Cardiac fibroblast (primary cell): ENCODE measurements around the gene RABGGTB.
"Not testable (repeated sequence)": the region's sequence is repeated elsewhere in the genome, so short reads cannot be mapped to it uniquely, and the experiment has no call there.

Source experiments
- DNase-seq, 2 donors: peaks; one replicate each; pipeline versions ENCODE4 v3.0.0 to v3.0.0-alpha.2; 2010; ENCODE audit warnings: low read depth in 2 of 2
- H3K4me3 ChIP-seq, 2 donors: replicated peaks in 1 of 2; 1 replicate in 1 of 2; 2 replicates in 1 of 2; pipeline ENCODE4 v1.5.1; 2011; ENCODE audit warnings: low read depth in 2 of 2, low read length in 2 of 2, mild to moderate bottlenecking in 2 of 2, moderate library complexity in 1 of 2
- CTCF ChIP-seq: IDR thresholded peaks from one replicate; pipeline ENCODE4 v1.5.1; 2011; ENCODE audit warnings: low read depth, mild to moderate bottlenecking, low read length, inconsistent platforms

The RABGGTB gene

GRCh38 chr1:75768016-75768415 lies 18.0 kb upstream of the RABGGTB start:
- no peak overlapping the region for H3K4me3 ChIP-seq
- TF ChIP-seq CTCF = no peak
- peak in 1 of 2 donors; percentile 24 for DNase-seq

GRCh38 chr1:75770761-75771160 lies 15.3 kb upstream of the RABGGTB start:
- no peak for DNase-seq
- no peak for TF ChIP-seq CTCF
- H3K4me3 ChIP-seq = no peak overlapping the region

- TF ChIP-seq CTCF = no peak
- peak in 1 of 2 donors; percentile 15 for DNase-seq
- H3K4me3 ChIP-seq = no peak overlapping the region
Measured at GRCh38 chr1:75771978-75772377, 14.1 kb upstream of the RABGGTB start.

- DNase-seq, H3K4me3 ChIP-seq: not testable (repeated sequence)
Measured at GRCh38 chr1:75777812-75778211, 8.2 kb upstream of the RABGGTB start.

- H3K4me3 ChIP-seq, DNase-seq: not testable (repeated sequence)
Measured at GRCh38 chr1:75778694-75779093, 7.4 kb upstream of the RABGGTB start.

GRCh38 chr1:75780183-75780582 lies 5.9 kb upstream of the RABGGTB start:
- DNase-seq, H3K4me3 ChIP-seq: not testable (repeated sequence)

- DNase-seq = not testable (repeated sequence)
Measured at GRCh38 chr1:75783920-75784319, 2.1 kb upstream of the RABGGTB start.

GRCh38 chr1:75785320-75785982 lies 605 bp upstream of the RABGGTB start:
- H3K4me3 ChIP-seq = peak overlapping the region; percentile 78 to 80
- no peak for DNase-seq
- TF ChIP-seq CTCF = no peak

More at GRCh38 chr1:75783920-75784319, 2.1 kb upstream of the RABGGTB start:
- H3K4me3 ChIP-seq = not testable (repeated sequence)

- peak overlapping the region; percentile 78 to 80 for H3K4me3 ChIP-seq
- TF ChIP-seq CTCF = no peak
- DNase-seq = no peak
Measured at GRCh38 chr1:75786901-75787493, 941 bp downstream of the RABGGTB start.
